H9 (cell line): ENCODE results near the gene DYRK3. TPM values are rescaled to one million over a fixed set of nuclear protein-coding genes. Genes with fewer than 3 reads are reported as not detected.

Source experiments
- DNase-seq: peaks from one replicate; pipeline ENCODE4 v3.0.0-alpha.2; 2017
- H2AFZ ChIP-seq: one replicate; pipeline ENCODE4 v1.6.1; 2013; ENCODE audit warnings: mild to moderate bottlenecking, low read length, control low read depth, moderate library complexity
- H2AK5ac ChIP-seq: 2 replicates; pipeline ENCODE4 v1.6.1; 2013; ENCODE audit warnings: low read length, control low read depth, mixed read lengths; ENCODE audit not compliant: insufficient read length
- H2BK120ac ChIP-seq: one replicate; pipeline ENCODE4 v1.6.1; 2013; ENCODE audit warnings: low read depth, mild to moderate bottlenecking, low read length, control low read depth, inconsistent platforms; ENCODE audit not compliant: poor library complexity, severe bottlenecking
- H2BK12ac ChIP-seq: 2 replicates; pipeline ENCODE4 v1.6.1; 2013; ENCODE audit warnings: low read length, control low read depth, mixed read lengths, low read depth; ENCODE audit not compliant: insufficient read length
- H2BK15ac ChIP-seq: 2 replicates; pipeline ENCODE4 v1.6.1; 2013; ENCODE audit warnings: low read depth, low read length, control low read depth
- H2BK20ac ChIP-seq: one replicate; pipeline ENCODE4 v1.6.1; 2013; ENCODE audit warnings: low read depth, mild to moderate bottlenecking, low read length, control low read depth, inconsistent platforms; ENCODE audit not compliant: poor library complexity, severe bottlenecking
- H2BK5ac ChIP-seq: 2 replicates; pipeline ENCODE4 v1.6.1; 2013; ENCODE audit warnings: low read length, control low read depth, mixed read lengths; ENCODE audit not compliant: insufficient read length
- H3K14ac ChIP-seq: 2 replicates; pipeline ENCODE4 v1.6.1; 2013; ENCODE audit warnings: low read length, control low read depth; ENCODE audit not compliant: insufficient read depth
- H3K18ac ChIP-seq: 2 replicates; pipeline ENCODE4 v1.6.1; 2013; ENCODE audit warnings: low read depth, mild to moderate bottlenecking, mixed read lengths, low read length, control low read depth; ENCODE audit not compliant: insufficient read length
- H3K23ac ChIP-seq: 2 replicates; pipeline ENCODE4 v1.6.1; 2013; ENCODE audit warnings: low read length, control low read depth, mixed read lengths, low read depth; ENCODE audit not compliant: insufficient read length
- H3K23me2 ChIP-seq: 2 replicates; pipeline ENCODE4 v1.6.1; 2013; ENCODE audit warnings: low read depth, mild to moderate bottlenecking, mixed read lengths, low read length, control low read depth; ENCODE audit not compliant: insufficient read length, poor library complexity, severe bottlenecking
- H3K27ac ChIP-seq: 2 replicates; pipeline ENCODE4 v1.5.1; 2013; ENCODE audit warnings: low read length, control low read depth, mixed read lengths, low read depth; ENCODE audit not compliant: insufficient read length
- H3K27me3 ChIP-seq: 2 replicates; pipeline ENCODE4 v1.6.1; 2013; ENCODE audit warnings: low read length, control low read depth, inconsistent platforms; ENCODE audit not compliant: insufficient read depth
- H3K4ac ChIP-seq: 2 replicates; pipeline ENCODE4 v1.6.1; 2013; ENCODE audit warnings: low read depth, mild to moderate bottlenecking, control low read depth, inconsistent platforms, low read length, moderate library complexity
- H3K4me1 ChIP-seq: 2 replicates; pipeline ENCODE4 v1.6.1; 2013; ENCODE audit warnings: low read length, control low read depth, inconsistent platforms; ENCODE audit not compliant: insufficient read depth
- H3K4me2 ChIP-seq: 2 replicates; pipeline ENCODE4 v1.6.1; 2013; ENCODE audit warnings: low read length, control low read depth, mixed read lengths; ENCODE audit not compliant: insufficient read length, insufficient read depth
- H3K56ac ChIP-seq: 2 replicates; pipeline ENCODE4 v1.6.1; 2013; ENCODE audit warnings: low read depth, mild to moderate bottlenecking, mixed read lengths, low read length, control low read depth; ENCODE audit not compliant: insufficient read length
- H3K79me1 ChIP-seq: 2 replicates; pipeline ENCODE4 v1.6.1; 2013; ENCODE audit warnings: low read depth, mild to moderate bottlenecking, moderate library complexity, low read length, control low read depth, inconsistent platforms; ENCODE audit not compliant: insufficient read depth, poor library complexity, severe bottlenecking
- H3K79me2 ChIP-seq: 2 replicates; pipeline ENCODE4 v1.6.1; 2013; ENCODE audit warnings: low read length, control low read depth, inconsistent platforms; ENCODE audit not compliant: insufficient read depth
- H3K9ac ChIP-seq: 2 replicates; pipeline ENCODE4 v1.6.1; 2013; ENCODE audit warnings: low read length, control low read depth, mixed read lengths; ENCODE audit not compliant: insufficient read length; ENCODE audit errors: extremely low read depth
- H3K9me3 ChIP-seq: one replicate; pipeline ENCODE4 v1.6.1; 2013; ENCODE audit warnings: low read depth, low read length, inconsistent platforms; ENCODE audit not compliant: control insufficient read depth
- H3T11ph ChIP-seq: one replicate; pipeline ENCODE4 v1.6.1; 2013; ENCODE audit warnings: mild to moderate bottlenecking, low read length, control low read depth, inconsistent platforms
- H4K20me1 ChIP-seq: one replicate; pipeline ENCODE4 v1.6.1; 2013; ENCODE audit not compliant: control insufficient read depth, insufficient read length, insufficient read depth
- H4K5ac ChIP-seq: 2 replicates; pipeline ENCODE4 v1.6.1; 2013; ENCODE audit warnings: low read depth, mild to moderate bottlenecking, mixed read lengths, low read length, control low read depth; ENCODE audit not compliant: insufficient read length
- H4K8ac ChIP-seq: replicated peaks from 2 replicates; pipeline ENCODE4 v1.6.1; 2013; ENCODE audit warnings: low read length, control low read depth, mixed read lengths, low read depth; ENCODE audit not compliant: insufficient read length
- H4K91ac ChIP-seq: 2 replicates; pipeline ENCODE4 v1.6.1; 2013; ENCODE audit warnings: low read depth, mild to moderate bottlenecking, moderate library complexity, mixed read lengths, low read length, control low read depth; ENCODE audit not compliant: insufficient read length
- H3K27ac Mint-ChIP-seq, 3 experiments: 2 replicates in 2 of 3; 3 replicates in 1 of 3; pipeline ENCODE4 v1.8.0; 2020 to 2021; ENCODE audit warnings: mixed read lengths in 3 of 3, mild to moderate bottlenecking in 1 of 3, moderate library complexity in 1 of 3
- H3K27me3 Mint-ChIP-seq: 2 replicates; pipeline ENCODE4 v1.8.0; 2021; ENCODE audit warnings: low read depth, mild to moderate bottlenecking, moderate library complexity, mixed read lengths
- H3K36me3 Mint-ChIP-seq, 3 experiments: 2 replicates in 2 of 3; 3 replicates in 1 of 3; pipeline ENCODE4 v1.8.0; 2020 to 2021; ENCODE audit warnings: low read depth in 3 of 3, mixed read lengths in 3 of 3; ENCODE audit not compliant: insufficient read depth in 1 of 3
- H3K4me1 Mint-ChIP-seq, 2 experiments: 2 replicates each; pipeline ENCODE4 v1.8.0; 2020; ENCODE audit warnings: mixed read lengths in 2 of 2
- H3K4me3 Mint-ChIP-seq, 2 experiments: 2 replicates in 1 of 2; 3 replicates in 1 of 2; pipeline ENCODE4 v1.8.0; 2020 to 2021; ENCODE audit warnings: mild to moderate bottlenecking in 2 of 2, mixed read lengths in 2 of 2, moderate library complexity in 1 of 2
- H3K9me3 Mint-ChIP-seq, 2 experiments: 2 replicates in 1 of 2; 3 replicates in 1 of 2; pipeline ENCODE4 v1.8.0; 2020; ENCODE audit warnings: mild to moderate bottlenecking in 2 of 2, mixed read lengths in 2 of 2, moderate library complexity in 1 of 2
- WGBS: extraction: QIAGEN DNeasy Blood & Tissue Kit; methylation state at CpG from one replicate; pipeline ENCODE4 v1.1.7; 2013; ENCODE audit warnings: missing lambda C conversion rate, low lambda C conversion rate, mixed read lengths; ENCODE audit not compliant: insufficient read length; ENCODE audit errors: extremely low coverage; 5-methylcytosine and 5-hydroxymethylcytosine counted together
- total RNA-seq: library from RNA; stranded (reverse); gene quantifications from 2 replicates; pipeline ENCODE4 v1.2.1, GENCODE V29; 2021
- TF ChIP-seq, protein P1 (sequence below): fragments of 200-600 bp; sonication (generic); conservative IDR thresholded peaks from 3 replicates; pipeline ENCODE4 v1.8.0; 2021; ENCODE audit warnings: antibody characterized with exemption, mild to moderate bottlenecking

The DYRK3 gene
- total RNA-seq, 1 experiment from 2014 or later = 4.7 TPM

DNA sequence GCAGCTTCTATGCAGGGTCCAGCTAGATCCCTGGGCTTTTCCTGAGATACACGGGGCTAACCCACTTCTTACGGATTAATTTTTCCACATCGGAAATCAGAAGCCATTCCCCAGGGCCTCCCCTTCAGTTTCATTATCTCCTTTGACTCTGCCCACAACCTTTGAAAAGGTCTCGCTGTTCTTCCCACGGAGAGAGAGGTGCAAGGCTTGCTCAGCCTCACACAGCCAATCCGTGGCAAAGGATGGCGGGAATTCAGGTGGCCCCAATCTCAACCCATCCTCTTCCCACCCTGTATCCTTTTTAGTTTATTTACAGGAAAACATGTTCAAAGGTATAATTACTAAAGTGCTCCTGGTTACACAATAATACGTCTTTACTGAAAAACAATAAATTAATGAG, 48.7 kb downstream of the DYRK3 start:
- no peak overlapping the region for H2BK15ac ChIP-seq
- no peak overlapping the region for H3K23ac ChIP-seq
- no peaks in the 10 kb centered on the region for H4K20me1 ChIP-seq
- no peak overlapping the region for H4K5ac ChIP-seq
- H4K8ac ChIP-seq = no peak overlapping the region
- peaks cover 15% of the 10 kb centered on the region for H3K23me2 ChIP-seq
- no peak overlapping the region for H2AFZ ChIP-seq
- H3K4ac ChIP-seq = no peak overlapping the region
- peaks cover 0 to 2% of the 10 kb centered on the region in 2 experiments; a peak in 1 of 5 replicates for H3K9me3 Mint-ChIP-seq
- H3K56ac ChIP-seq = no peak overlapping the region
- H2AK5ac ChIP-seq = no peak overlapping the region
- H3K4me1 ChIP-seq = peaks cover 10% of the 10 kb centered on the region; the same call in 1 of the 2 replicates
- no CpG with 5 or more reads among the region's 8 CpGs for WGBS
- no peak overlapping the region for H2BK5ac ChIP-seq
- no peak overlapping the region for H3K27ac ChIP-seq
- H3T11ph ChIP-seq = no peak overlapping the region
- H2BK12ac ChIP-seq = no peak overlapping the region
- peaks cover 39 to 44% of the 10 kb centered on the region in 2 experiments for H3K4me1 Mint-ChIP-seq
- H3K27me3 ChIP-seq = peaks cover 23% of the 10 kb centered on the region
- H3K36me3 Mint-ChIP-seq = peaks cover 0 to 2% (median 0%) of the 10 kb centered on the region in 3 experiments; a peak in 1 of 7 replicates
- DNase-seq = no peak
- H3K9ac ChIP-seq = no peak overlapping the region
- H3K4me3 Mint-ChIP-seq = peak overlapping the region; percentile 69 to 89
- H3K27me3 Mint-ChIP-seq = peaks cover 76% of the 10 kb centered on the region
- H3K4me2 ChIP-seq = peak overlapping the region; percentile 78
- H3K9me3 ChIP-seq = no peaks in the 10 kb centered on the region
- no peak overlapping the region for H3K27ac Mint-ChIP-seq
- H2BK120ac ChIP-seq = no peak overlapping the region
- no peaks in the 10 kb centered on the region; the same call in 1 of the 2 replicates for H3K79me2 ChIP-seq
- H3K18ac ChIP-seq = no peak overlapping the region
- H3K79me1 ChIP-seq = no peaks in the 10 kb centered on the region
- TF ChIP-seq, protein P1, sequence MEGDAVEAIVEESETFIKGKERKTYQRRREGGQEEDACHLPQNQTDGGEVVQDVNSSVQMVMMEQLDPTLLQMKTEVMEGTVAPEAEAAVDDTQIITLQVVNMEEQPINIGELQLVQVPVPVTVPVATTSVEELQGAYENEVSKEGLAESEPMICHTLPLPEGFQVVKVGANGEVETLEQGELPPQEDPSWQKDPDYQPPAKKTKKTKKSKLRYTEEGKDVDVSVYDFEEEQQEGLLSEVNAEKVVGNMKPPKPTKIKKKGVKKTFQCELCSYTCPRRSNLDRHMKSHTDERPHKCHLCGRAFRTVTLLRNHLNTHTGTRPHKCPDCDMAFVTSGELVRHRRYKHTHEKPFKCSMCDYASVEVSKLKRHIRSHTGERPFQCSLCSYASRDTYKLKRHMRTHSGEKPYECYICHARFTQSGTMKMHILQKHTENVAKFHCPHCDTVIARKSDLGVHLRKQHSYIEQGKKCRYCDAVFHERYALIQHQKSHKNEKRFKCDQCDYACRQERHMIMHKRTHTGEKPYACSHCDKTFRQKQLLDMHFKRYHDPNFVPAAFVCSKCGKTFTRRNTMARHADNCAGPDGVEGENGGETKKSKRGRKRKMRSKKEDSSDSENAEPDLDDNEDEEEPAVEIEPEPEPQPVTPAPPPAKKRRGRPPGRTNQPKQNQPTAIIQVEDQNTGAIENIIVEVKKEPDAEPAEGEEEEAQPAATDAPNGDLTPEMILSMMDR = no peak
- no peak overlapping the region for H4K91ac ChIP-seq
- H3K14ac ChIP-seq = no peak overlapping the region
- no peak overlapping the region for H2BK20ac ChIP-seq
